Measurements from ENCODE around the gene CDH12.

DNA sequence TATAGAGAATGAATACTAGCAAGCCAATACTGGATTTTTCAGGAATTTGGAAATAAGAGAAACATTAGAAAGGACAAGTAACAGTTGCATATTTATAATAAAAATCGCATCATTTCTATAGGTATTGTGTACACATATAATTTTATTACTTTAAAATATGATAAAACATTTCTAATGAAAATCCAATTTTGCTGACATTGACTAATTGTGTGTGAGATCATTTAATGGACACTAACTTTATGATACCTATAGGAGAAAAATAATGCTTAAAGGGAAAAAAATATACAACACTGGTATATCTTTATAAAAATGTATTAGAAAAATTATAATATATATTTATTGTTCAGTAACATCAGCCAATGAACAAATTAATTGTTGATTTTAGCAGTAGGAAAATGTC lies 557.3 kb downstream of the CDH12 start:
- TF ChIP-seq POLR2A (IDR thresholded peaks at IDR 0.05), result no peak
- TF ChIP-seq CTCF (IDR thresholded peaks at IDR 0.05), result no peak
- TF ChIP-seq POLR2AphosphoS5 (IDR thresholded peaks at IDR 0.05), result no peak
